GM12878 (cell line): ENCODE measurements around the gene HIPK4. TPM values are rescaled to one million over a fixed set of nuclear protein-coding genes. Genes with fewer than 3 reads are reported as not detected.

Experiments used
- ATAC-seq: fragments of 200-7000 bp; cut with Tn5 transposase; 3 replicates; pipeline ENCODE4 v1.9.1; 2020; ENCODE audit warnings: mild to moderate bottlenecking, moderate library complexity
- BruUV-seq: library from RNA; stranded (reverse); fragments of 400-500 nt; replicated peaks from 2 replicates; lab custom pipeline; 2021; lab: Mats Ljungman, UMichigan
- CTCF ChIA-PET: fragments of 300-600 bp; sonication (Branson Sonifier 250); formaldehyde crosslinking; extraction: SDS; loops from one replicate; lab custom pipeline; 2021; ENCODE audit warnings: inconsistent platforms; lab: Yijun Ruan, JAX
- POLR2A ChIA-PET: fragments of 350-600 bp; formaldehyde crosslinking; extraction: SDS; loops from one replicate; lab custom pipeline; 2021; ENCODE audit warnings: inconsistent platforms; lab: Charles Lee
- RAD21 ChIA-PET: fragments of 300-600 bp; sonication (Branson Sonifier 250); formaldehyde crosslinking; loops from one replicate; lab custom pipeline; 2023; ENCODE audit warnings: antibody characterized with exemption; ENCODE audit not compliant: unreplicated experiment; lab: Charles Lee
- SMC1A ChIA-PET: fragments of 300-600 bp; sonication (Branson Sonifier 250); formaldehyde crosslinking; loops from one replicate; lab custom pipeline; 2023; ENCODE audit not compliant: unreplicated experiment, uncharacterized antibody; lab: Charles Lee
- DNase-seq: peaks from one replicate; pipeline ENCODE4 v3.0.0-alpha.2; 2011; ENCODE audit warnings: low read depth, low spot score
- FAIRE-seq: peaks from 3 replicates; lab custom pipeline; 2011; peaks lifted over from hg19 to GRCh38; lab: Jason Lieb, UNC
- H2AFZ ChIP-seq: 2 replicates; pipeline ENCODE4 v1.6.0; 2011; ENCODE audit warnings: low read depth, low read length, control low read depth; ENCODE audit not compliant: control insufficient read depth
- H3K27ac ChIP-seq: 2 replicates; pipeline ENCODE4 v1.5.1; 2011; ENCODE audit warnings: control low read depth; ENCODE audit not compliant: control insufficient read depth, insufficient read depth
- H3K27me3 ChIP-seq, 2 experiments: replicated peaks in 1 of 2; 2 replicates each; pipeline versions ENCODE4 v1.6.0 to v1.6.1; 2011; ENCODE audit warnings: low read length in 1 of 2; ENCODE audit not compliant: control insufficient read depth in 2 of 2, insufficient read depth in 2 of 2
- H3K36me3 ChIP-seq, 2 experiments: 2 replicates each; pipeline ENCODE4 v1.5.1; 2011; ENCODE audit warnings: low read length in 1 of 2; ENCODE audit not compliant: control insufficient read depth in 2 of 2, insufficient read depth in 2 of 2
- H3K4me1 ChIP-seq: 2 replicates; pipeline ENCODE4 v1.6.1; 2011; ENCODE audit warnings: mild to moderate bottlenecking, low read length, moderate library complexity, mixed read lengths; ENCODE audit not compliant: control insufficient read depth, insufficient read depth
- H3K4me2 ChIP-seq: 2 replicates; pipeline ENCODE4 v1.6.0; 2011; ENCODE audit warnings: control low read depth; ENCODE audit not compliant: control insufficient read depth, insufficient read depth
- H3K4me3 ChIP-seq: fragments of 200-600 bp; sonication (generic); 2 replicates; pipeline ENCODE4 v1.5.1; 2016
- H3K79me2 ChIP-seq: 2 replicates; pipeline ENCODE4 v1.6.0; 2011; ENCODE audit warnings: low read length; ENCODE audit not compliant: control insufficient read depth, insufficient read depth
- H3K9ac ChIP-seq: 2 replicates; pipeline ENCODE4 v1.8.0; 2011; ENCODE audit warnings: low read length, control low read depth, mixed read lengths; ENCODE audit not compliant: control insufficient read depth, insufficient read depth
- H3K9me3 ChIP-seq: replicated peaks from 3 replicates; pipeline ENCODE4 v1.5.1; 2011; ENCODE audit warnings: mild to moderate bottlenecking, low read length; ENCODE audit not compliant: control insufficient read depth, insufficient read depth
- H4K20me1 ChIP-seq: 2 replicates; pipeline ENCODE4 v1.6.0; 2011; ENCODE audit not compliant: control insufficient read depth, insufficient read depth
- ATF3 ChIP-seq: IDR thresholded peaks from 2 replicates; pipeline ENCODE4 v1.6.1; 2011; ENCODE audit warnings: low read depth, mild to moderate bottlenecking, low read length, moderate library complexity, borderline replicate concordance; ENCODE audit errors: extremely low read depth
- BCL11A ChIP-seq: IDR thresholded peaks from 2 replicates; pipeline ENCODE4 v1.6.1; 2011; ENCODE audit warnings: low read depth, low read length
- BMI1 ChIP-seq: fragments of 450-650 bp; IDR thresholded peaks from 2 replicates; pipeline ENCODE4 v1.6.1; 2016; ENCODE audit warnings: mild to moderate bottlenecking, moderate library complexity, borderline replicate concordance
- CBX5 ChIP-seq: sonication (generic); IDR thresholded peaks from 2 replicates; pipeline ENCODE4 v1.6.1; 2016; ENCODE audit warnings: low read depth, moderate library complexity, mild to moderate bottlenecking, inconsistent platforms
- E2F8 ChIP-seq: fragments of 450-650 bp; IDR thresholded peaks from 2 replicates; pipeline ENCODE4 v1.6.1; 2018; ENCODE audit warnings: mild to moderate bottlenecking, low read depth, moderate library complexity; ENCODE audit not compliant: partially characterized antibody
- MXI1 ChIP-seq: fragments of 150-350 bp; IDR thresholded peaks from 2 replicates; pipeline ENCODE4 v1.6.1; 2011; ENCODE audit warnings: low read depth, mild to moderate bottlenecking, inconsistent platforms, low read length, improper control_type of control experiment
- NFYA ChIP-seq: IDR thresholded peaks from 2 replicates; pipeline ENCODE4 v1.6.1; 2011; ENCODE audit warnings: low read depth, mild to moderate bottlenecking, low read length, improper control_type of control experiment, borderline replicate concordance
- NKRF ChIP-seq: fragments of 450-650 bp; conservative IDR thresholded peaks from 2 replicates; pipeline ENCODE4 v1.6.1; 2017; ENCODE audit warnings: mild to moderate bottlenecking, moderate library complexity
- RUNX3 ChIP-seq: IDR thresholded peaks from 2 replicates; pipeline ENCODE4 v1.6.1; 2012; ENCODE audit warnings: low read length, inconsistent platforms
- SIX5 ChIP-seq: IDR thresholded peaks from 2 replicates; pipeline ENCODE4 v1.6.1; 2011; ENCODE audit warnings: mild to moderate bottlenecking, low read depth, low read length, moderate library complexity; ENCODE audit not compliant: severe bottlenecking
- SMAD1 ChIP-seq: fragments of 450-650 bp; IDR thresholded peaks from 2 replicates; pipeline ENCODE4 v1.6.1; 2018; ENCODE audit warnings: mild to moderate bottlenecking, low read depth; ENCODE audit not compliant: partially characterized antibody
- SREBF1 ChIP-seq: IDR thresholded peaks from 2 replicates; pipeline ENCODE4 v1.6.1; 2012; ENCODE audit warnings: mild to moderate bottlenecking, low read length
- ZBED1 ChIP-seq: IDR thresholded peaks from 2 replicates; pipeline ENCODE4 v1.6.1; 2016; ENCODE audit warnings: borderline replicate concordance
- ZBTB33 ChIP-seq: fragments of 450-650 bp; IDR thresholded peaks from 2 replicates; pipeline ENCODE4 v1.6.1; 2017; ENCODE audit warnings: mild to moderate bottlenecking
- ZNF217 ChIP-seq: fragments of 450-650 bp; IDR thresholded peaks from 2 replicates; pipeline ENCODE4 v1.6.1; 2017; ENCODE audit warnings: antibody characterized with exemption, mild to moderate bottlenecking
- WGBS: methylation state at CpG from one replicate; pipeline ENCODE4 v1.1.6; 2016; ENCODE audit warnings: low lambda C conversion rate; ENCODE audit not compliant: insufficient replicate concordance, insufficient coverage; ENCODE audit errors: missing lambda C conversion rate; 5-methylcytosine and 5-hydroxymethylcytosine counted together
- in situ Hi-C: fragments of 300-500 bp; cut with MboI; formaldehyde crosslinking; loops from 9 replicates; pipeline ENCODE4 v1.14.3; 2018; ENCODE audit warnings: mixed read lengths
- intact Hi-C: fragments of 100-400 bp; cut with micrococcal nuclease; formaldehyde crosslinking; loops from one replicate; pipeline ENCODE4 v1.14.2; 2022; ENCODE audit not compliant: unreplicated experiment
- polyA plus RNA-seq, 11 experiments: library from polyadenylated mRNA; depleted of rRNA in 4 of 11; unstranded in 6 of 11; stranded (reverse) in 5 of 11; fragments of >200 nt; fragmentation: Nextera tagmentation in 4 of 11; fragmentation: Illumina TruSeq in 1 of 11; extraction: Ambion mirVana in 4 of 11; extraction: Trizol in 1 of 11; gene quantifications; 1 replicate in 1 of 11; 2 replicates in 10 of 11; pipeline versions ENCODE4 v1.2.1 to v1.2.3, GENCODE V29; 2011 to 2016; ENCODE audit warnings: inconsistent platforms in 2 of 11, missing spikeins in 2 of 11, low read depth in 1 of 11
- total RNA-seq, 4 experiments: library from RNA; depleted of rRNA in 3 of 4; stranded (reverse); fragments of >200 nt in 3 of 4; fragmentation: Illumina TruSeq in 1 of 4; extraction: Trizol in 1 of 4; gene quantifications; 2 replicates each; pipeline versions ENCODE4 v1.2.1 to v1.2.3, GENCODE V29; 2013 to 2021

Gene HIPK4
- total and polyA plus RNA-seq, 10 of the 15 experiments (the other 5 are each of a cell fraction or from before 2014, with no cell fraction given), result 0.07 to 0.13 (median 0.08) TPM; not detected in 7

- Histone ChIP-seq H3K4me2 (no peak overlapping the region), H3K9ac (no peak overlapping the region), H3K27me3 (no peaks in the 10 kb centered on the region), H2AFZ (no peak overlapping the region), H3K36me3 (no peaks in the 10 kb centered on the region), H3K4me1 (no peaks in the 10 kb centered on the region), H3K79me2 (no peaks in the 10 kb centered on the region), H3K27ac (no peak overlapping the region), H3K4me3 (no peak overlapping the region), H4K20me1 (no peaks in the 10 kb centered on the region), H3K9me3 (no peaks in the 10 kb centered on the region)
- POLR2A ChIA-PET, result no interaction called here
- BruUV-seq, result no TSS peak
- ATAC-seq (no peak), FAIRE-seq (no peak), DNase-seq (no peak)
- CTCF ChIA-PET, result no interaction called here
- WGBS, result 66% methylated on average over 28 of the region's 28 CpGs
- TF ChIP-seq CBX5 (no peak), MXI1 (no peak), ZNF217 (no peak), SREBF1 (no peak), BMI1 (no peak), BCL11A (no peak), ZBTB33 (no peak), E2F8 (no peak), RUNX3 (no peak), SMAD1 (no peak), SIX5 (no peak), NKRF (no peak), ATF3 (no peak), NFYA (no peak), ZBED1 (no peak)
- in situ Hi-C loops (no loop called here), intact Hi-C loops (no loop called here)
- RAD21 ChIA-PET, result no interaction called here
- SMC1A ChIA-PET, result no interaction called here
Measured at GRCh38 chr19:40383668-40384248, 6.2 kb downstream of the HIPK4 start.
